ENCODE results near the gene RELN. TPM values are rescaled to one million over a fixed set of nuclear protein-coding genes. Genes with fewer than 3 reads are reported as not detected.

Gene RELN
- total and polyA plus RNA-seq, 9 of the 15 experiments (the other 6 are each of a cell fraction or from before 2014, with no cell fraction given), result 12.9 to 43.2 (median 18.1) TPM

- TF ChIP-seq, protein P1, sequence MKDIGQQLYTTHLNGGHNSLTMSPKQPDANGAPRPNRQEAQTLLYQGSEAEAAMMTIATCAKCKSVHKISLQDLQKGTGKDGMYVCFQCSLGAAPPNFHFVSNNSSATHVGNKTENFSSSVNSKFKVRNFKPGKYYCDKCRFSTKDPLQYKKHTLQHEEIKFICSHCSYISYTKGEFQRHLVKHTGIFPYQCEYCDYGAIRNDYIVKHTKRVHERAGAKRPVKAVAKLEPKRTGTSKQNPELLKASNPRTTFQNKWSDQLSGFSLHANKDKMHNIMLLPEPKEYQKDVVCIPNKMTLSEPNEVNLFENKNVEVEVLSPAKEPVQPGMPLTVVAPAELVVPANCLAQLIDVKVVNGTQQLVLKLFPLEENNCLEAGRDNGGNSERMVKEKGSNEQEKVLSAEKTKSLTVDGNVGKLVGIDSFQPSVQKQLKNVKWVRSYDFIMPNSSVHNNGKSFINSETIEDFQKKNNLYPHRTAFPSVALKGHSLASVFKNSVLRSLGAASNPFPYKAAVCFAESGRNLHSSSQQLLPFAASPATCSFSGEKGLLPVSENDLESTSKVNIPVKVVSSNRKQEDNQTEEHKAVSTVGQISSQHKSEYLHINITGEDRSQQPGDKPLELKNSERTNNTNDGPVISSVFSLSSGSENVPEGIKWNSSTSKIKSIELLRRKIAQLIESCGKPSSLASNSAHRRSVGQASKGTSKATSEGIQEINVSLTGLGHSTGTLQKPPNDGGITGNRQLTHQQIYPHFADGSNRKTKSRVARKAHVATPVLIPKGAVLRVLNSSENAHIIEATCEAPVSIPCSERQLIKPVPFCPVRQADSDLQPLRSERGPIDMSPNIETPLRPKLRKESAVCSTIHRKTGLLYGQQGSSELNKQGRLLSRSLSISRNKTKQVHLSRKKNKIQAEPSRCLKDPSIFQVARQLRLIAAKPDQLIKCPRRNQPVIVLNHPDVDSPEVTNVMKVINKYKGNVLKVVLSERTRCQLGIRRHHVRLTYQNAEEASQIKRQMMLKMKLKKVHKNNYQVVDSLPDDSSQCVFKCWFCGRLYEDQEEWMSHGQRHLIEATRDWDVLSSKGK (CRISPR knock-in tag; IDR thresholded peaks at IDR 0.05), result no peak
- no peak for TF ChIP-seq NR2C1 (IDR thresholded peaks at IDR 0.05)
- no peak for TF ChIP-seq NR2C1 (tag; IDR thresholded peaks at IDR 0.05)
Measured at GRCh38 chr7:104011829-104012228, 22.4 kb upstream of the RELN start (continued).

DNA sequence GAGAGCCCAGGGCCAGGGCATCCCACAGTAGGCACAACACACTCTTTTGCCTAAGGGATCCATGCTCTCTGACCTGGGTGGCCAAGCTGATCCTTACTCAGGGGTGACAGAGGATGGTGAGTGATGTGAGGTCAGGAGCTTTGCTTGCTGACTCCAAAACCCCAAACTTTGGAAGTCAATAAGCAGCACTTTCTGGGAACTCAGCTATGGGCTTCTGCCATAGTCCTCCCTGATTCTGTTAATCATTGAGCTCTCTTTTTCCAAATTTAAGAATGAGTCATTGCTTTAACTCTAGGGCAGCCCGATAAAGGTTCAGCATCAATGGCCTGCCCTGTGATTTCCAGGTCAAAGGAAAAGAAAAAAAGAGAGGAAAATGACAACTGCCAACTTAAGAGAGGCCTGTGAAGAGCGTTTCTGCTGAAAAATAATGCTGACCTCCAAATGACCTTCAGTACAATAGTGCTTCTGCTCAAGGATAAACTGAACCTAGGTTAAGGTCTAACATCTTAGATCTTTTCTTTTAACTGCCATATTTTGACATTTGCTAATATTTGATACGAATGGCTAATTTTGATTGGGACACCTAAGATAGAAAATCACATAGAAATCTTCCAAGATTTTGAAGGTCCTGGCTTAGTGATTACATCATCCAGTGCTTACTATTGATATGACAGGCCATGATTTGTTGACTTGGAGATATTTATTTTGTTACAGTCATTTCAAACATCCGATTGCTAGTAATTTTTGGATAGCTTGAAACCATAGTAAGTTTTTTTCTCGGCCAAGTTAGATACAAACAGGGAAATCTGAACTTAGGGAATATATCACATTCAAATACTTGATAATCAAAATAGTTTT, 20.8 kb upstream of the RELN start:
- FAIRE-seq (no peak), DNase-seq (ENCODE audit: extremely low read depth in 1 of 4, low spot score in 3 of 4) (no peak), ATAC-seq (peak; percentile 32)
- intact Hi-C loops (cut with micrococcal nuclease), result no loop called here
- POLR2A ChIA-PET, result interaction anchor here (0.7 kb wide), 1 partner anchor 240 kb away, joined by 3 read pairs; no protein-coding TSS in a partner anchor
- Histone ChIP-seq H3K27ac (ENCODE audit: extremely low read depth, low read depth, low read length) (no peak overlapping the region), H3K9me1 (ENCODE audit: control insufficient read depth, insufficient read depth, low read length) (no peaks in the 10 kb centered on the region), H3K4me1 (replicated peaks in 1 of 2; ENCODE audit: control insufficient read depth in 2 of 2, insufficient read depth in 2 of 2, low read length in 2 of 2) (no peaks in the 10 kb centered on the region; a peak in 2 of 5 replicates), H3K4me3 (no peak overlapping the region), H3K4me2 (ENCODE audit: insufficient read depth, low read length) (no peak overlapping the region), H3K79me2 (ENCODE audit: control insufficient read depth, insufficient read depth, low read length) (no peaks in the 10 kb centered on the region), H2AFZ (ENCODE audit: low read depth, low read length) (peak overlapping the region; percentile 18), H3K9ac (ENCODE audit: insufficient read depth in 1 of 2, low read depth in 2 of 2, low read length in 2 of 2) (no peak overlapping the region), H3K36me3 (ENCODE audit: control insufficient read depth, insufficient read depth, low read length) (no peaks in the 10 kb centered on the region), H3K27me3 (ENCODE audit: control insufficient read depth in 2 of 2, insufficient read depth in 2 of 2, low read length in 2 of 2) (no peaks in the 10 kb centered on the region), H3K9me3 (replicated peaks; ENCODE audit: control insufficient read depth, insufficient read depth, low read depth, low read length) (no peaks in the 10 kb centered on the region), H4K20me1 (replicated peaks; ENCODE audit: control insufficient read depth, insufficient read depth, low read length) (no peaks in the 10 kb centered on the region)
- 50% methylated on average over 5 of the region's 5 CpGs for WGBS (ENCODE audit: insufficient coverage, low coverage, missing lambda C conversion rate)
- in situ Hi-C loops (cut with MboI), result no loop called here
- CTCF ChIA-PET (ENCODE audit: low intra/inter-chr PET ratio), result no interaction called here
- BruUV-seq (replicated peaks), result no TSS peak
- no peak for TF ChIP-seq RBBP5 (IDR thresholded peaks at IDR 0.05; ENCODE audit: borderline replicate concordance, insufficient read depth, low read length, poor library complexity, severe bottlenecking)
- peak; percentile 22; the same call in 1 of the 2 replicates for TF ChIP-seq JUND (IDR thresholded peaks at IDR 0.05; ENCODE audit: borderline replicate concordance, low read depth, low read length)
- TF ChIP-seq JUND (tag; IDR thresholded peaks at IDR 0.05; ENCODE audit: borderline replicate concordance, low read depth, low read length), result no peak
- TF ChIP-seq ARID1B (IDR thresholded peaks at IDR 0.05), result peak; percentile 13; the same call in 1 of the 2 replicates
- TF ChIP-seq ATF7 (IDR thresholded peaks at IDR 0.05), result peak; percentile 71; the same call in 1 of the 2 replicates
- TF ChIP-seq PKNOX1 (IDR thresholded peaks at IDR 0.05), result peak; percentile 84
- no peak for TF ChIP-seq CEBPG (CRISPR knock-in tag; IDR thresholded peaks at IDR 0.05)
- peak; percentile 75 to 85 for TF ChIP-seq CEBPG (tag; conservative IDR thresholded peaks at IDR 0.05 in 1 of 2, IDR thresholded peaks at IDR 0.05 in 1 of 2)
- peak; percentile 54 to 55; a peak in 1 of 4 replicates for TF ChIP-seq TRIM24 (IDR thresholded peaks at IDR 0.05)
- TF ChIP-seq CEBPB (tag; IDR thresholded peaks at IDR 0.05), result peak; percentile 38; the same call in 1 of the 2 replicates
- no peak for TF ChIP-seq NFATC3 (IDR thresholded peaks at IDR 0.05)
- no peak for TF ChIP-seq NRF1 (conservative IDR thresholded peaks at IDR 0.05 in 1 of 2, IDR thresholded peaks at IDR 0.05 in 1 of 2)
- TF ChIP-seq KDM1A (IDR thresholded peaks at IDR 0.05), result peak; percentile 7 to 43; a peak in 1 of 4 replicates
- peak; percentile 90 for TF ChIP-seq MEIS2 (IDR thresholded peaks at IDR 0.05; ENCODE audit: partially characterized antibody)
